Loucy (cell line): ENCODE results near the gene CUX1.

Experiments
- EZH2phosphoT487 ChIP-seq: fragments of 200-600 bp; IDR thresholded peaks from 2 replicates; pipeline ENCODE4 v1.6.1; 2018; ENCODE audit warnings: antibody characterized with exemption, mild to moderate bottlenecking, moderate library complexity, borderline replicate concordance
- TF ChIP-seq, protein P1 (sequence below): fragments of 200-600 bp; sonication (generic); conservative IDR thresholded peaks from 2 replicates; pipeline ENCODE4 v1.5.1; 2014; ENCODE audit warnings: mild to moderate bottlenecking, antibody characterized with exemption, low read length

GRCh38 chr7:102241431-102241830 is 424.0 kb downstream of the CUX1 start:
- TF ChIP-seq, protein P1, sequence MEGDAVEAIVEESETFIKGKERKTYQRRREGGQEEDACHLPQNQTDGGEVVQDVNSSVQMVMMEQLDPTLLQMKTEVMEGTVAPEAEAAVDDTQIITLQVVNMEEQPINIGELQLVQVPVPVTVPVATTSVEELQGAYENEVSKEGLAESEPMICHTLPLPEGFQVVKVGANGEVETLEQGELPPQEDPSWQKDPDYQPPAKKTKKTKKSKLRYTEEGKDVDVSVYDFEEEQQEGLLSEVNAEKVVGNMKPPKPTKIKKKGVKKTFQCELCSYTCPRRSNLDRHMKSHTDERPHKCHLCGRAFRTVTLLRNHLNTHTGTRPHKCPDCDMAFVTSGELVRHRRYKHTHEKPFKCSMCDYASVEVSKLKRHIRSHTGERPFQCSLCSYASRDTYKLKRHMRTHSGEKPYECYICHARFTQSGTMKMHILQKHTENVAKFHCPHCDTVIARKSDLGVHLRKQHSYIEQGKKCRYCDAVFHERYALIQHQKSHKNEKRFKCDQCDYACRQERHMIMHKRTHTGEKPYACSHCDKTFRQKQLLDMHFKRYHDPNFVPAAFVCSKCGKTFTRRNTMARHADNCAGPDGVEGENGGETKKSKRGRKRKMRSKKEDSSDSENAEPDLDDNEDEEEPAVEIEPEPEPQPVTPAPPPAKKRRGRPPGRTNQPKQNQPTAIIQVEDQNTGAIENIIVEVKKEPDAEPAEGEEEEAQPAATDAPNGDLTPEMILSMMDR, result no peak
- TF ChIP-seq EZH2phosphoT487, result no peak
